OCI-LY3 (cell line): ENCODE measurements around the gene ALDH3B2.

Source experiments
- H2AFZ ChIP-seq: fragments of 200-600, 300-600 bp; shearing (Covaris generic); 2 replicates; pipeline ENCODE4 v1.6.0; 2014; ENCODE audit warnings: antibody characterized with exemption, low read depth, low read length
- H3K27ac ChIP-seq: fragments of 200-600, 300-600 bp; sonication (generic); 2 replicates; pipeline ENCODE4 v1.5.1; 2014; ENCODE audit warnings: mild to moderate bottlenecking, low read length, moderate library complexity, mixed read lengths
- H3K27me3 ChIP-seq: fragments of 200-600, 300-600 bp; sonication (generic); 2 replicates; pipeline ENCODE4 v1.6.1; 2014; ENCODE audit warnings: low read depth, low read length, mixed read lengths
- H3K36me3 ChIP-seq: fragments of 200-600, 300-600 bp; sonication (generic); replicated peaks from 2 replicates; pipeline ENCODE3; 2014; ENCODE audit warnings: low read depth, low read length, mixed read lengths
- H3K4me1 ChIP-seq: fragments of 300-600, 200-600 bp; sonication (generic); 2 replicates; pipeline ENCODE4 v1.6.1; 2014; ENCODE audit warnings: low read length, mixed read lengths
- H3K4me2 ChIP-seq: fragments of 200-600, 300-600 bp; sonication (generic); 2 replicates; pipeline ENCODE4 v1.6.1; 2014; ENCODE audit warnings: low read length, mixed read lengths
- H3K4me3 ChIP-seq: fragments of 300-600, 200-600 bp; sonication (generic); 2 replicates; pipeline ENCODE4 v1.5.1; 2014; ENCODE audit warnings: antibody characterized with exemption, mild to moderate bottlenecking, low read length, moderate library complexity
- H3K79me2 ChIP-seq: fragments of 300-600, 200-600 bp; shearing (Covaris generic); 2 replicates; pipeline ENCODE4 v1.6.1; 2014; ENCODE audit warnings: mild to moderate bottlenecking, low read length, mixed read lengths
- H3K9ac ChIP-seq: fragments of 300-600, 200-600 bp; shearing (Covaris generic); 2 replicates; pipeline ENCODE4 v1.6.0; 2014; ENCODE audit warnings: mild to moderate bottlenecking, low read length, moderate library complexity
- H3K9me3 ChIP-seq: fragments of 200-600, 300-600 bp; shearing (Covaris generic); 2 replicates; pipeline ENCODE4 v1.6.1; 2014; ENCODE audit warnings: low read length, mixed read lengths; ENCODE audit not compliant: insufficient read depth
- H4K20me1 ChIP-seq: fragments of 200-600, 300-600 bp; sonication (generic); 2 replicates; pipeline ENCODE4 v1.6.1; 2016; ENCODE audit warnings: low read length, mixed read lengths; ENCODE audit not compliant: insufficient read depth
- CTCF ChIP-seq: fragments of 200-600, 300-600 bp; sonication (generic); IDR thresholded peaks from 2 replicates; pipeline ENCODE4 v1.5.1; 2014; ENCODE audit warnings: antibody characterized with exemption, low read length, low read depth
- EZH2phosphoT487 ChIP-seq: fragments of 200-600 bp; shearing (Covaris generic); IDR thresholded peaks from 2 replicates; pipeline ENCODE4 v1.6.1; 2018; ENCODE audit warnings: antibody characterized with exemption, mixed run types, low read depth

ALDH3B2 gene

GRCh38 chr11:67667490-67668191, 6.8 kb downstream of the ALDH3B2 start:
- Histone ChIP-seq H3K9ac (no peak overlapping the region), H3K4me3 (peak overlapping the region; percentile 14; the same call in 1 of the 2 replicates), H4K20me1 (no peaks in the 10 kb centered on the region), H3K4me1 (peaks cover 23% of the 10 kb centered on the region), H3K36me3 (no peaks in the 10 kb centered on the region), H3K9me3 (no peaks in the 10 kb centered on the region; the same call in 1 of the 2 replicates), H2AFZ (no peak overlapping the region), H3K79me2 (no peaks in the 10 kb centered on the region), H3K27me3 (peaks cover 6% of the 10 kb centered on the region), H3K4me2 (peak overlapping the region; percentile 46), H3K27ac (no peak overlapping the region)
- no peak for TF ChIP-seq EZH2phosphoT487
- no peak for TF ChIP-seq CTCF

DNA sequence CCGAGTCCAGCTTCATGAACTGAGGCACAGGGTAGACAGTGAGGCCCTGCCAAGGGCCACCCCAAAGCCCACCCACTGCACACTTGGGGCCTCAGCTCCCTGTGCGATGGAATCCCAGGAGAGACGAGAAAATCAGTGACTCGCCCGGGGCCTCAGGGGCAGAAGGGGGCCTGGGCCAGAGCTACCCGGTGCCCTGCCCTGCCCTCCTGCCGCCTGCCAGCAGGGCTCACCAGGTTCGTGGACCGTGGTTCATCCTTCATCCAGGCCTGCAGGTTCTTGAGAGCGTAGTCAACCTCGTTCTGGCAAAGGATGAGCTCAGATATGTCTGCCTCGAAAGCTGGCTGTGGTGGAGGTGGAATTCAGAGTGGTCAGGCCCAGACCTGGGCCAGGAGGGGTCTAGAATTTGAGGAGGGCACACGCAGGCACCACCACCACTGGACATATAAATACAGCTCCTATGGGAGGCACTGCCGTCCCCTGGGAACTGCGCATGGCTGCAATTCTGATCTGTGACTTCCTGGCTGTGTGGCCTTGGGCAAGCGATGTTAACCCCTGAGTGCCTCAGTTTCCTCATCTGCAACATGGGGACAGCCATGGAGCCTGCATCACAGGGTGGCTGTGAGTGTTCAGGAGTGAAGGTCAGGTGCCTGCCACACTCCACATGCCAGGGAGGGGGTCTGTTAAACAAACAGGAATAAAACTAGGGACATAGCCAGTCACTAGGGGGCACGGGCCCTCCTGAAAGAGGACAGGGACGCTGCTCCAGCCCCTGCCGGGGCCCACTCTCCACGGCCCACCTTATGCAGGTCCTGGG, 7.5 kb downstream of the ALDH3B2 start:
- H3K4me2 ChIP-seq: no peak overlapping the region
- H3K9ac ChIP-seq: no peak overlapping the region
- H3K4me3 ChIP-seq: no peak overlapping the region
- no peaks in the 10 kb centered on the region for H4K20me1 ChIP-seq
- no peaks in the 10 kb centered on the region for H3K79me2 ChIP-seq
- H3K4me1 ChIP-seq: peaks cover 23% of the 10 kb centered on the region
- no peak overlapping the region for H3K27ac ChIP-seq
- H3K36me3 ChIP-seq: no peaks in the 10 kb centered on the region
- H3K9me3 ChIP-seq: no peaks in the 10 kb centered on the region; the same call in 1 of the 2 replicates
- no peak overlapping the region; the same call in 1 of the 2 replicates for H2AFZ ChIP-seq
- TF ChIP-seq CTCF (no peak), EZH2phosphoT487 (no peak)
- peaks cover 13% of the 10 kb centered on the region for H3K27me3 ChIP-seq

- Histone ChIP-seq H2AFZ (no peak overlapping the region), H3K4me2 (no peak overlapping the region), H4K20me1 (no peaks in the 10 kb centered on the region), H3K4me3 (no peak overlapping the region), H3K36me3 (no peaks in the 10 kb centered on the region), H3K27me3 (peaks cover 19% of the 10 kb centered on the region), H3K27ac (no peak overlapping the region), H3K9ac (no peak overlapping the region), H3K4me1 (peaks cover 23% of the 10 kb centered on the region), H3K9me3 (no peaks in the 10 kb centered on the region; the same call in 1 of the 2 replicates), H3K79me2 (no peaks in the 10 kb centered on the region)
- TF ChIP-seq CTCF: no peak
- no peak for TF ChIP-seq EZH2phosphoT487
Measured at GRCh38 chr11:67666303-67666645, 8.1 kb downstream of the ALDH3B2 start.

GRCh38 chr11:67665541-67666302, 8.7 kb downstream of the ALDH3B2 start:
- H3K4me3 ChIP-seq: no peak overlapping the region
- no peaks in the 10 kb centered on the region for H3K79me2 ChIP-seq
- no peaks in the 10 kb centered on the region for H4K20me1 ChIP-seq
- no peak overlapping the region for H3K4me2 ChIP-seq
- no peaks in the 10 kb centered on the region for H3K36me3 ChIP-seq
- no peak overlapping the region for H3K9ac ChIP-seq
- H3K27me3 ChIP-seq: peaks cover 22% of the 10 kb centered on the region
- no peaks in the 10 kb centered on the region; the same call in 1 of the 2 replicates for H3K9me3 ChIP-seq
- no peak overlapping the region for H2AFZ ChIP-seq
- TF ChIP-seq CTCF: peak; percentile 46
- TF ChIP-seq EZH2phosphoT487: no peak
- no peak overlapping the region for H3K27ac ChIP-seq
- peaks cover 23% of the 10 kb centered on the region for H3K4me1 ChIP-seq
